Vagina (tissue), 2 donors: Measurements from ENCODE around the gene CAMKK2. TPM values are rescaled to one million over a fixed set of nuclear protein-coding genes. Genes with fewer than 3 reads are reported as not detected.

Source experiments
- DNase-seq, 2 donors: peaks; one replicate each; pipeline ENCODE4 v3.0.0-alpha.2; 2017; ENCODE audit errors: extremely low spot score in 2 of 2
- H3K27ac ChIP-seq: fragments of 200-600 bp; sonication (generic); one replicate; pipeline ENCODE4 v1.5.1; 2019
- H3K27me3 ChIP-seq: fragments of 200-600 bp; sonication (generic); one replicate; pipeline ENCODE4 v1.5.1; 2019
- H3K36me3 ChIP-seq, 2 donors: fragments of 200-600 bp; sonication (generic); one replicate each; pipeline ENCODE4 v1.5.1; 2017 to 2019
- H3K4me1 ChIP-seq: fragments of 200-600 bp; sonication (generic); one replicate; pipeline ENCODE4 v1.5.1; 2019
- H3K4me3 ChIP-seq, 2 donors: fragments of 200-600 bp; sonication (generic); 1 replicate in 1 of 2; 2 replicates in 1 of 2; pipeline ENCODE4 v1.5.1; 2016 to 2019
- H3K9me3 ChIP-seq: fragments of 200-600 bp; sonication (generic); one replicate; pipeline ENCODE4 v1.5.1; 2019
- CTCF ChIP-seq, 3 experiments: fragments of 450-650 bp in 2 of 3; fragments of 200-600 bp in 1 of 3; sonication (generic) in 1 of 3; IDR thresholded peaks; one replicate each; pipeline ENCODE4 v1.5.1; 2017 to 2019; ENCODE audit warnings: antibody characterized with exemption in 3 of 3, mild to moderate bottlenecking in 2 of 3, moderate library complexity in 2 of 3
- POLR2A ChIP-seq, 2 donors: fragments of 450-650 bp; IDR thresholded peaks; one replicate each; pipeline ENCODE4 v1.6.1; 2017; ENCODE audit warnings: antibody characterized with exemption in 2 of 2, mild to moderate bottlenecking in 2 of 2, moderate library complexity in 2 of 2
- POLR2AphosphoS5 ChIP-seq, 2 donors: sonication (generic); formaldehyde crosslinking; IDR thresholded peaks; one replicate each; pipeline ENCODE4 v1.9.0; 2017; ENCODE audit warnings: antibody characterized with exemption in 2 of 2, mild to moderate bottlenecking in 2 of 2, low read depth in 1 of 2; ENCODE audit not compliant: insufficient read depth in 1 of 2
- intact Hi-C: fragments of 100-400 bp; cut with DNase I; formaldehyde crosslinking; loops from one replicate; pipeline ENCODE4 v1.15.1; 2023
- total RNA-seq: library from RNA; depleted of rRNA; stranded (reverse); fragments of >200 nt; gene quantifications from one replicate; pipeline ENCODE4 v1.2.3, GENCODE V29; 2016

The CAMKK2 gene
- total RNA-seq, 1 donor from 2014 or later, result 32.7 TPM

GRCh38 chr12:121246893-121247557 lies 49.5 kb downstream of the CAMKK2 start:
- H3K36me3 ChIP-seq, result peaks cover 0 to 53% of the 10 kb centered on the region in 2 donors
- intact Hi-C loops, result no loop called here

GRCh38 chr12:121245951-121246350 lies 50.6 kb downstream of the CAMKK2 start:
- intact Hi-C loops, result no loop called here
- no peak overlapping the region for H3K4me3 ChIP-seq
- H3K4me1 ChIP-seq, result peaks cover 9% of the 10 kb centered on the region
- H3K9me3 ChIP-seq, result no peaks in the 10 kb centered on the region
- TF ChIP-seq POLR2A (IDR thresholded peaks at IDR 0.05) (no peak), POLR2AphosphoS5 (IDR thresholded peaks at IDR 0.05; ENCODE audit: insufficient read depth in 1 of 2, low read depth in 1 of 2) (no peak), CTCF (IDR thresholded peaks at IDR 0.05) (no peak)
- DNase-seq, result no peak
- no peaks in the 10 kb centered on the region for H3K27me3 ChIP-seq
- peaks cover 0 to 47% of the 10 kb centered on the region in 2 donors for H3K36me3 ChIP-seq
- no peak overlapping the region for H3K27ac ChIP-seq

More at GRCh38 chr12:121246893-121247557, 49.5 kb downstream of the CAMKK2 start:
- no peaks in the 10 kb centered on the region for H3K4me1 ChIP-seq
- H3K27ac ChIP-seq, result no peak overlapping the region
- DNase-seq, result no peak
- no peaks in the 10 kb centered on the region for H3K27me3 ChIP-seq
- H3K9me3 ChIP-seq, result no peaks in the 10 kb centered on the region
- TF ChIP-seq CTCF (IDR thresholded peaks at IDR 0.05) (no peak), POLR2A (IDR thresholded peaks at IDR 0.05) (no peak), POLR2AphosphoS5 (IDR thresholded peaks at IDR 0.05; ENCODE audit: insufficient read depth in 1 of 2, low read depth in 1 of 2) (no peak)
- no peak overlapping the region for H3K4me3 ChIP-seq

GRCh38 chr12:121245031-121245430 lies 51.5 kb downstream of the CAMKK2 start:
- no peak for DNase-seq
- Histone ChIP-seq H3K9me3 (no peaks in the 10 kb centered on the region), H3K27me3 (no peaks in the 10 kb centered on the region), H3K4me1 (peaks cover 13% of the 10 kb centered on the region), H3K4me3 (no peak overlapping the region), H3K36me3 (peaks cover 0 to 38% of the 10 kb centered on the region in 2 donors), H3K27ac (no peak overlapping the region)
- TF ChIP-seq POLR2A (IDR thresholded peaks at IDR 0.05), result no peak
- TF ChIP-seq CTCF (IDR thresholded peaks at IDR 0.05), result no peak
- TF ChIP-seq POLR2AphosphoS5 (IDR thresholded peaks at IDR 0.05; ENCODE audit: insufficient read depth in 1 of 2, low read depth in 1 of 2), result no peak
- intact Hi-C loops, result no loop called here

GRCh38 chr12:121241156-121241970 lies 55.1 kb downstream of the CAMKK2 start:
- Histone ChIP-seq H3K4me3 (peak overlapping the region; percentile 33 to 44), H3K4me1 (peaks cover 24% of the 10 kb centered on the region), H3K27me3 (no peaks in the 10 kb centered on the region), H3K36me3 (peaks cover 0 to 17% of the 10 kb centered on the region in 2 donors), H3K9me3 (no peaks in the 10 kb centered on the region), H3K27ac (peak overlapping the region; percentile 83)
- TF ChIP-seq CTCF (IDR thresholded peaks at IDR 0.05) (no peak), POLR2AphosphoS5 (IDR thresholded peaks at IDR 0.05; ENCODE audit: insufficient read depth in 1 of 2, low read depth in 1 of 2) (no peak), POLR2A (IDR thresholded peaks at IDR 0.05) (no peak)
- intact Hi-C loops, result loop anchor here (5.0 kb wide), 1 partner anchor 51 kb away; no protein-coding TSS in a partner anchor
- no peak for DNase-seq
